Measurements from ENCODE around the gene ASAP2. TPM values are rescaled to one million over a fixed set of nuclear protein-coding genes. Genes with fewer than 3 reads are reported as not detected.

Gene ASAP2
- total RNA-seq, 1 experiment from 2014 or later = 25.2 TPM

GRCh38 chr2:9423922-9424272 is 217.3 kb downstream of the ASAP2 start:
- POLR2A ChIA-PET (ENCODE audit: unreplicated experiment) = no interaction called here
- peak overlapping the region; percentile 97 for H3K9ac ChIP-seq (ENCODE audit: low read length)
- peak; percentile 6; the same call in 1 of the 2 replicates for ATAC-seq

DNA sequence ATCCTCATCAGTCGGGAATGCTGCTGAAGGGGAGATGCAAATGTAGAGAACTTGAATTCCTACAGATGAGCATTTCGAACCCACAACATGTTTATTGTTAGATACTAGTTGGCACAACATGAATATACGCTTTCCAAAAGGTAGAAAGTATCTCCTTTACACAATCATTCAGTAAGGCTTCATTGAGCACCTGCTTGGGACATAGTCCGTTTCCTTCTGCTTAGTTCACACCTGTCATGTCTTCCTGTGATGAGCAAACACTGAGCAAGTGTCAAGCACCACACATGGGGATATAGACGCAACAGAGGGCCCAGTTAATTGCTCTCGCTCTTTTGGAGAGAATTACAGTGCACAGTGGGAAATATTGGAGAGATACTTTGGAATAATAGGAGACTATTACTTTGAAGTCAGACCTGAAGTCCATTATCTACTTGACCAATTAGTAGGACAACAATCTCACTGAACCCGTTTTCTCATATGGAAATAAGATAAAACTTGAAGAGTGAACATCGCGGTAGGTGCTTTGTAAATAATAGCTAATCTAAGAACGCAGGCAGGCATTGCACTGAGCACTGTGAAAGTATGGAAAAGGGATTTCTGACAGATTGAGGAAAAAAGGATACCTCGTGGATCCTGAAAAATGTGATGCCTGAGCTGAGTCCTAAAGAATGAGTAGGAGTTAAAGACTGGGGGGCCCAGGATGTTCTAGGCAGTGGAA is 218.0 kb downstream of the ASAP2 start:
- peak overlapping the region; percentile 97 for H3K9ac ChIP-seq (ENCODE audit: low read length)
- intact Hi-C loops (cut with micrococcal nuclease) = loop anchor here (5.0 kb wide), 1 partner anchor 53 kb away; no protein-coding TSS in a partner anchor
- peaks cover 63% of the 10 kb centered on the region for H3K79me2 ChIP-seq (ENCODE audit: low read length)
- DNase-seq (no peak), ATAC-seq (no peak)
- H3K4me2 ChIP-seq (ENCODE audit: low read length) = peak overlapping the region; percentile 95
- no peaks in the 10 kb centered on the region for H3F3A ChIP-seq (ENCODE audit: low read length, unreplicated experiment)
- TF ChIP-seq, protein P1, sequence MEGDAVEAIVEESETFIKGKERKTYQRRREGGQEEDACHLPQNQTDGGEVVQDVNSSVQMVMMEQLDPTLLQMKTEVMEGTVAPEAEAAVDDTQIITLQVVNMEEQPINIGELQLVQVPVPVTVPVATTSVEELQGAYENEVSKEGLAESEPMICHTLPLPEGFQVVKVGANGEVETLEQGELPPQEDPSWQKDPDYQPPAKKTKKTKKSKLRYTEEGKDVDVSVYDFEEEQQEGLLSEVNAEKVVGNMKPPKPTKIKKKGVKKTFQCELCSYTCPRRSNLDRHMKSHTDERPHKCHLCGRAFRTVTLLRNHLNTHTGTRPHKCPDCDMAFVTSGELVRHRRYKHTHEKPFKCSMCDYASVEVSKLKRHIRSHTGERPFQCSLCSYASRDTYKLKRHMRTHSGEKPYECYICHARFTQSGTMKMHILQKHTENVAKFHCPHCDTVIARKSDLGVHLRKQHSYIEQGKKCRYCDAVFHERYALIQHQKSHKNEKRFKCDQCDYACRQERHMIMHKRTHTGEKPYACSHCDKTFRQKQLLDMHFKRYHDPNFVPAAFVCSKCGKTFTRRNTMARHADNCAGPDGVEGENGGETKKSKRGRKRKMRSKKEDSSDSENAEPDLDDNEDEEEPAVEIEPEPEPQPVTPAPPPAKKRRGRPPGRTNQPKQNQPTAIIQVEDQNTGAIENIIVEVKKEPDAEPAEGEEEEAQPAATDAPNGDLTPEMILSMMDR (conservative IDR thresholded peaks at IDR 0.05; ENCODE audit: low read depth, low read length) = no peak
- TF ChIP-seq EZH2 (IDR thresholded peaks at IDR 0.05; ENCODE audit: low read length, unreplicated experiment) (no peak), EZH2phosphoT487 (IDR thresholded peaks at IDR 0.05; ENCODE audit: borderline replicate concordance, low read length) (no peak)
- no peak overlapping the region for H3K27ac ChIP-seq (ENCODE audit: low read length)
- peaks cover 29% of the 10 kb centered on the region for H3K4me1 ChIP-seq (ENCODE audit: insufficient read depth, low read length)
- H4K20me1 ChIP-seq (ENCODE audit: low read length) = no peaks in the 10 kb centered on the region; the same call in 1 of the 2 replicates
- peak overlapping the region; percentile 96 for H3K4me3 ChIP-seq (ENCODE audit: low read length)
- POLR2A ChIA-PET (ENCODE audit: unreplicated experiment) = interaction anchor here (0.6 kb wide), 1 partner anchor 28 kb away, joined by 4 read pairs; no protein-coding TSS in a partner anchor
- no peaks in the 10 kb centered on the region for H3K27me3 ChIP-seq (ENCODE audit: low read length)
- H3K36me3 ChIP-seq (ENCODE audit: low read depth, low read length) = peaks cover 4% of the 10 kb centered on the region; the same call in 1 of the 2 replicates
- no peaks in the 10 kb centered on the region for H3K9me2 ChIP-seq (replicated peaks; ENCODE audit: low read length)
- no TSS peak for BruUV-seq (replicated peaks)
- H3K9me3 ChIP-seq (ENCODE audit: low read length) = no peaks in the 10 kb centered on the region
- CTCF ChIA-PET = no interaction called here
- H2AFZ ChIP-seq (ENCODE audit: low read length) = peak overlapping the region; percentile 95

More at GRCh38 chr2:9423922-9424272, 217.3 kb downstream of the ASAP2 start:
- CTCF ChIA-PET = no interaction called here
- Histone ChIP-seq H3K4me3 (ENCODE audit: low read length) (peak overlapping the region; percentile 96), H3K27ac (ENCODE audit: low read length) (peak overlapping the region; percentile 50), H2AFZ (ENCODE audit: low read length) (peak overlapping the region; percentile 95), H3K27me3 (ENCODE audit: low read length) (no peaks in the 10 kb centered on the region), H3K36me3 (ENCODE audit: low read depth, low read length) (no peaks in the 10 kb centered on the region), H3F3A (ENCODE audit: low read length, unreplicated experiment) (no peaks in the 10 kb centered on the region), H3K4me1 (ENCODE audit: insufficient read depth, low read length) (peaks cover 24% of the 10 kb centered on the region), H3K4me2 (ENCODE audit: low read length) (peak overlapping the region; percentile 95), H3K9me2 (replicated peaks; ENCODE audit: low read length) (no peaks in the 10 kb centered on the region), H4K20me1 (ENCODE audit: low read length) (no peaks in the 10 kb centered on the region; the same call in 1 of the 2 replicates), H3K9me3 (ENCODE audit: low read length) (no peaks in the 10 kb centered on the region), H3K79me2 (ENCODE audit: low read length) (peaks cover 70% of the 10 kb centered on the region)
- peak; percentile 24 for DNase-seq
- intact Hi-C loops (cut with micrococcal nuclease) = loop anchor here (2.0 to 5.0 kb wide), 2 partner anchors 53 to 281 kb away; no protein-coding TSS in a partner anchor
- BruUV-seq (replicated peaks) = TSS peak; percentile 81
- TF ChIP-seq EZH2phosphoT487 (IDR thresholded peaks at IDR 0.05; ENCODE audit: borderline replicate concordance, low read length) = no peak
- TF ChIP-seq, protein P1 (conservative IDR thresholded peaks at IDR 0.05; ENCODE audit: low read depth, low read length) = no peak
- no peak for TF ChIP-seq EZH2 (IDR thresholded peaks at IDR 0.05; ENCODE audit: low read length, unreplicated experiment)
